Right ventricle myocardium superior (tissue), 1 donor: ENCODE results near the gene CDH11. TPM values are rescaled to one million over a fixed set of nuclear protein-coding genes. Genes with fewer than 3 reads are reported as not detected.

Experiments used
- ATAC-seq: fragments of 200-7000 bp; cut with Tn5 transposase; one replicate; pipeline ENCODE4 v1.9.1; 2020; ENCODE audit warnings: mild to moderate bottlenecking; ENCODE audit not compliant: poor library complexity
- DNase-seq: peaks from one replicate; pipeline ENCODE4 v3.0.0-alpha.2; 2020
- intact Hi-C: fragments of 100-400 bp; cut with DNase I; formaldehyde crosslinking; loops from one replicate; pipeline ENCODE4 v1.11.2; 2022
- total RNA-seq: library from RNA; stranded (reverse); fragmentation: NEBNext Ultra II Directional; extraction: Animal tissue kit (Norgen Biotek cat#: 25700); gene quantifications from one replicate; pipeline ENCODE4 v1.2.1, GENCODE V29; 2021
- donor health status: DM: no; HTN: yes; CAD: no; lungs with severe emphysema.

The CDH11 gene
- total RNA-seq, 1 donor from 2014 or later, result 9.7 TPM

- intact Hi-C loops, result no loop called here
- peak; percentile 38 for DNase-seq
- no peak for ATAC-seq
Observed at GRCh38 chr16:65119901-65120401, 1.9 kb downstream of the CDH11 start.

DNA sequence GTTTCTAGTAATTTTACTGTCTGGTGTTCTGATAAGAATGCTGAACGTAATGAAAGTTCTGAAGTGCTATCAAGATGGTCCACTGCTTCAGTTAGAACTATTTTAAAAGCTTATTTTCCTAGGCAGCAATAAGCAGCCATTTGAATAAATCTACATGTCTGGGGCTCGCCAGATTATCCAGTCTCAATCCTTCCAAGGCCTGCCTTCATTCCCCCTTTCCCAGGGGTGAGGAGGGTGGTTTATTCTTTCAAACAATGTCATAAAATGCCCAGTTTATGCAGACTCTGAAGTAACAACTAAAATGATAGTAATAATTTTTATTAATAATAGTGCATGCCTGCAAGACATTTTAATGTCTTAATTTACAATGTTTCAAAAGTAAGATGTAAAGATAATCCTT lies 2.4 kb downstream of the CDH11 start:
- intact Hi-C loops, result no loop called here
- no peak for DNase-seq
- no peak for ATAC-seq

DNA sequence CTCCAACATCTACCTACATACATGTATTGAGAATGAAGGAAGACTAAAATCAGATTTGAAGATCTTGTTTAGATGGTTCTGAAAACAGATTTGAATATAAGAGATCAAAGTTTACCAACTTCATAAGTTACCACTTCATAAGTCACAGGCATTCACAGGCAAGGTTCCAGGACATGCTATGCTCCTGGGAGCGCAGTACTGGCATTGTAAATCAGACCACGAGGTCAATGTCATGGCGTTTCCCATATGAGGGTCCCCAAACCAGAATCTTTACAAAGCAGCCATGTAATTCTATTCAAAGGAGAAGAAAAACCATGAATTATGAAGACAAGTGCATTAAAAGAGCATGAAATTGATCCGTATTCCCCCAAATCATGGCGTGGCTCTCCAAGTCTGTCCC lies 3.0 kb downstream of the CDH11 start:
- ATAC-seq, result no peak
- DNase-seq, result no peak
- intact Hi-C loops, result no loop called here

DNA sequence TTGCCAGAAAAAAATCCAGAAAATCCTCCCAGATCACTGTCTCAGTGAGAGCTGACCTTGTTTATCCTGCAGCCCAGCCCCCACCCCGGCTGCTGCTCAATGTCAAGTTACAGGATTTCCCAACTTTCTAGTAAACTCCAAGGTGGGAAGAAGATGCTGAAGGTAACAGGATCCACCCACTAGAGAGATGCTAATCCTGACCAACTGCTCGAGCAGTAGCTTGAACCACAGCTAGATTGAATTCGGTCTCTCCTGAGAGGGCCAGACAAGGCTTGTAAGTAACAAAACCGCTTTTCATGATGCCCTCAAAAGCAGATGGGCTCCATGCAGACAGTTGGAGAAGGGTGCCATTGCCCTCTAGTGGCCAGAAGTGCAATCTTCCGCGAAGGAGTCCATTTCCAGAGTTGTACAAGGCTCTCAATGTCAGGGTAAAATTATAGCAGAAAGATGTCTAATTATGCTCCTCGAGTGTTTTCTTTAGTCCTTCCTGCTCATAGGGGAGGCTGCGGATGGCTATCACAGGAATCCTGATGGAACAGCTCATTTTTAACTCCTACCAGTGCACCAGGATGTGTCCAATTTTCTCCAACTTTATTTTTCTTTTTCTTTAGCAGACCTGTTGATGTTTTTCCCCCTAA lies 3.9 kb downstream of the CDH11 start:
- ATAC-seq, result peak; percentile 67
- peak; percentile 55 for DNase-seq
- intact Hi-C loops, result no loop called here

GRCh38 chr16:65116818-65117430 lies 4.9 kb downstream of the CDH11 start:
- ATAC-seq (no peak), DNase-seq (no peak)
- intact Hi-C loops, result no loop called here

GRCh38 chr16:65116216-65116615 lies 5.6 kb downstream of the CDH11 start:
- ATAC-seq (no peak), DNase-seq (no peak)
- intact Hi-C loops, result no loop called here

GRCh38 chr16:65114527-65114926 lies 7.3 kb downstream of the CDH11 start:
- no peak for ATAC-seq
- intact Hi-C loops, result no loop called here
- no peak for DNase-seq

GRCh38 chr16:65113441-65113840 lies 8.4 kb downstream of the CDH11 start:
- intact Hi-C loops, result no loop called here
- no peak for ATAC-seq
- no peak for DNase-seq

DNA sequence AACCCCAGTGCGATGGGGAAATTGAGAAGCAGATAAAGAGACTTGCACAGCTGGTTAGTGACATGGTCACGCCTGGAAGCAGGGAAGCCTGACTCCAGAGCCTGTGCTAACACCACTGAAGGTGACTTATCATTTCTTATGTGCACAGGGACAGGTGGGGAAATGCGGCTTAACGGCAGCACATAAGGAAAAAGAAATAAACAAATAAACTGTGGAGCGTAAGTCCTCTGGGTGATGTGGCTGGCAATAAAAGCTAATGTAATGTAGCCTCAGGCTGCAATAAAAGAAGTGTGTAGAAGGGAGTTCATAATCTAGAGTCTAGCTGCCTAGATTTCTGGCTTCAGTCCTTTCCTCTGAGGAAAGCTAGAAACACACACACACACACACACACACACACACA lies 10.6 kb downstream of the CDH11 start:
- intact Hi-C loops, result no loop called here
- DNase-seq, result no peak
- no peak for ATAC-seq

GRCh38 chr16:65106757-65107156 lies 15.1 kb downstream of the CDH11 start:
- ATAC-seq (peak; percentile 10), DNase-seq (no peak)
- intact Hi-C loops, result no loop called here

- DNase-seq, result no peak
- intact Hi-C loops, result no loop called here
- ATAC-seq, result no peak
Observed at GRCh38 chr16:65105171-65105570, 16.7 kb downstream of the CDH11 start.

DNA sequence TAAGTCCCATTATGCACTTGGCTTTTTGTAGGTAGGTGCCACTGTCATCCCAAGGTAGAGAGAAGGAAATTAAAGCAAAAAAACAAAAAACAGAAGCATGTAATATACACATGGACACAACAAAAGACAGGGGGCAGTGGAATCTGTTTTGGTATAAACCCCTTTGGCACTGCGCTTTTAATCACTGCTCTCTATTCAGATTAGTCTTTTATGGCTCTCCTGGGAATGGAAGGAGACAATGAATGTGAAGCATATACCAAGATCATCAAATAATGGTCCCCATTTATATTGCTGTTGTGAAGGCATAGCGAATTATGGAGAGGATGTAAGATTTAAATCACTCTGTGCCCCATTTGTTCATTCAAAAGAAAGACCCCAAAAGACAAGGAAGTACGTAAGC lies 17.4 kb downstream of the CDH11 start:
- DNase-seq, result no peak
- intact Hi-C loops, result no loop called here
- no peak for ATAC-seq

DNA sequence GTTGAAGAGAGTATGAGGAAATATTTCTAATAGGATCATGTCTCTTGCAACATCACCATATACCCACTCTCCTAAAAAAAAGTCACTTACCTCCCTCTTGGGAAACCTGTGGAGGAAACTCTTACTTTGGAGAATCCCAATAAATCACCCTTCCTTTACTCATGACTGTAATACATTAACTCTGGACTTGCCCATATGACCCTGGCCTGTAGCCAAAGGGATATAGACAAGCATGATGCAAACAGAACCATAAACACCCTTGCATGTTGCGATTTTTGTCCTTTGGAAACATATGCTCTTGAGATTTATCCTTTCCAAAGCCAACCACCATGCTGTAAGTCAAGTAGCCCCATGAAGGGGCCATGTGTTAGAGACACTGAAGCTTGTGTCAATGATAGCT lies 19.5 kb downstream of the CDH11 start:
- intact Hi-C loops, result no loop called here
- ATAC-seq (no peak), DNase-seq (no peak)

DNA sequence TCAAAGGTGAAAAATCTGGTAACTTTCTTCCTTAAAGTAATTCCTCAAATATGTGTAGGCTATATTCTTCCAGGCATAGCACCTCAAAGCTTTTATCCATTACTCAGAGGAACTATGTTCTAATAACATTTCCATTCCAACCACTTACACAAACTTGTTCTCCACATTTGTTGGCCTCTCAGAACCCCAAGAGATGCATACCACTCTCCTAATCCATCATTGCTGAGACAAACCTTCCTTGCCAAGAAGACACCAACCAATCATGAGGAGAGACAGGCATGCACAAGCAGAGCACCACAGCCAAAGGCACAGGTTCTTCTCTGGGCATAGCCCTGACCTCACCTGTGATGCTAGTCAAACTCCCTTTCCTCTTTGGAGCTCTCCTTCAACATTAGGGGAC lies 20.9 kb downstream of the CDH11 start:
- DNase-seq (no peak), ATAC-seq (no peak)
- intact Hi-C loops, result no loop called here

DNA sequence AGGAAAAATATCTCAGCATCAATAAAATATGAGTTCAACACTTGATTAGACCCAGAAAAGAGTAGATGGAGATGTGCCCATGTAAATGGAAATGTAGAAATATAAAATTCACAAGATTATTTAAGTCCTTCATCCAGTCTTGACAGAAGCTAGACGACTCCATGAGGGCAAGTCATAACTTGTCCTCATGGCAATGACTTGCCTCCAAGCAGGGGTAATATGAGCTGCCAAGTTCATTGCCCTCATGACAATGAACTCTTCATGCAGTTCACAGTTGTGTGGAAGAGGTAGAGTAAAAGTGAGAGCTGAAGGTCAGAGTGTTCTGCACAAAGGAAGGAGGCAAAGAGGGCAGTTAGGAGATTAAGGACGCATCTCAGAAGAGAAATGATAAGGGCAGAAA lies 22.3 kb downstream of the CDH11 start:
- ATAC-seq (no peak), DNase-seq (no peak)
- intact Hi-C loops, result no loop called here

DNA sequence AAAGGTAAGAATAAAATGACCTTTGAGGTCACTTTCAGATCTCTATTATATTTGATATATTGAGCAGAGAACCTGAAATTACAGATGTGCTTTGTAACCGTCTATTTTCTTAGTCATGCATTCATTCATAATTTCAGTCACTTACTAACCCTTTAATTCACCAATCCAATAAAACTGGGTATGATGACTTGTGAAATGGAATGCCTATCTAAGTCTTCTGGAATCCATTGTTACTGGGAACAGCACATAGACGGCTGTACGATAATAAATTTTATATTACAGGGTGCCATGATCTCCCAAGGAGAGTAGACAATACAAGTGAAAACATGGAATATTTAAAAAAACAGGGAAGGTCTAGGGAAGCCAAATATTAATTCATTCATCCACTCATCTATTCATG lies 22.9 kb downstream of the CDH11 start:
- ATAC-seq, result no peak
- intact Hi-C loops, result no loop called here
- DNase-seq, result no peak

- intact Hi-C loops, result no loop called here
- no peak for ATAC-seq
Observed at GRCh38 chr16:65097296-65097695, 24.6 kb downstream of the CDH11 start.

DNA sequence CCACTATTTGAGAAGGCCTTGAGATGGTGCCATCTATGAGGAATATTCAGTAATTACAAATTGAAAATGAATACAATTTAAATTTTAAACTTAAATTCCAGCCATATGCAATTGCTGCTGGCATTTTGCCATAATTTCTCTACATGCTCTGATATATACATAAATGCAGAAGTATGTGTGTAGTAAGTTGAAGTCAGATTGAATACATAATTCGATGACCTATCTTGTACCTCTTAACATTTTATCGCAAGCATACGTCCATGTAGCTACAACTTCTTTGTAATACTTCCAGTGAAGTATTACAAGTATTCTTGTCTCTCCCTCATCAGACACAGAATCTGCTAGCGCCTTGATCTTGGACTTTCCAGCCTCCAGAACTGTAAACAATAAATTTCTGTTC lies 26.0 kb downstream of the CDH11 start:
- DNase-seq, result no peak
- ATAC-seq, result no peak
- intact Hi-C loops, result no loop called here

More at GRCh38 chr16:65097296-65097695, 24.6 kb downstream of the CDH11 start:
- DNase-seq, result no peak

DNA sequence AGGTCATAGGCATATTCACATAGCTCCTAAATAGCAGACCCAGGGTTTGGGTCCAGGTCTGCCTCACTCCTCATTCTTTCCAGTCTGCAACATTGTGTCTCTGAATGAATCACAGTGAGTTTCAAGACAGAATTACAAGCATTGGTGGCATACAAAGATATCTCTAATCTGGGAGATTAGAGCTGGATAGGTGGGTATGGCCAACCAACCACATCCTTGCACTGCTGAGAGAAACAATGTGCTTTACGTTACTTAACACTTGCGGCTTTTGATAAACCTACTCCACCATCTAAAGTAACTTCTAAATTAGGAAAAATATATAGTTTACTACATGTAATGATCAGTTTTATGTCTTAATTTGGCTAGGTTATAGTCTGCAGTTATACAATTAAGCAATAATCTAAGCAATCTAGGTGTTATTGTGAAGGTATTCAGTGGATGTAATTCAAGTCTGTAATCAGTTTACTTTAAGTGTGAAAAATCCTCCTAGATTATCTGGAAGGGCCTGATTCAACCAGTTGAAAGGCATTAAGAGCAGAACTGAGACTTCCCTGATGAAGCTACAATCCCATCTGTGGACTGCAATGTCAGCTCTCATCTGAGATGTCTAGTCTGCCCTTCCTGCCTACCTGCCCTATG lies 26.7 kb downstream of the CDH11 start:
- no peak for DNase-seq
- ATAC-seq, result no peak
- intact Hi-C loops, result no loop called here

DNA sequence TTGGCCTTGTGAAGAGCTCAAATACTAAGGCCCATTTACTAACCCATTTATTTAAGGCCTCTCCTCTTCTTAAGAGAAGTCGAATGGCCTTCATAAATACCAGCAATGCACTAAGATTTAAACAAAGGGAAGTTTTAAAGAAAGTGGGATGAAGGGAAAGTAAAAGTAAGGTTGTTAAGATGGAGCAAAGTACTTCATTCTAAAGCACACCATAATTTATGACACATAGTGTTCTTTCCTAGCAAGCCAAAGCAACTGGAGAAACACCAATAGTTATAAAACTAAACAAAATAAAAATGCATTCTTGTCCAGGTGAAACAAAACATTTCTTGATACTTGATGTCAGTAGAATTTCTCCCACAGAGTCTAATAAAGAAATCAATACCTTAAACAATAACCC lies 27.9 kb downstream of the CDH11 start:
- no peak for DNase-seq
- intact Hi-C loops, result no loop called here
- ATAC-seq, result no peak
